Fibroblast of skin of left quadriceps (primary cell): ENCODE data around the gene STXBP1.
"Not testable (repeated sequence)": the region's sequence is repeated elsewhere in the genome, so short reads cannot be mapped to it uniquely, and the experiment has no call there.

ENCODE experiments used
- DNase-seq, 2 experiments: peaks; one replicate each; pipeline ENCODE4 v3.0.0-alpha.2; 2013; ENCODE audit warnings: low read depth in 2 of 2

STXBP1 gene

DNA sequence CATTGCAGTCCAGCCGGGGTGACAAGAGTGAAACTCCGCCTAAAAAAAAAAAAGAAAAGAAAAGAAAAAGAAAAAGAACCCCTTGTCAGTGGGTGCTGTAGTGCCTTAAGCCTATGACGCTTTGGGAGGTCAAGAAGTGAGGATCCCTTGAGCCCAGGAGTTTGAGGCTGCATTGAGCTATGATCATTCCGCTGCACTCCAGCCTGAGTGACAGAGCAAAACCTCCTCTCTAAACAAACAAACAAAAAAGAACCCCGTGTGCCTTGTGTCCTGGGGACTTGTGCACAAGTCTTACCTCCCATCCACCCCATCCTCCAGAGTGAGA, 33.5 kb upstream of the STXBP1 start:
- no peak for DNase-seq

DNA sequence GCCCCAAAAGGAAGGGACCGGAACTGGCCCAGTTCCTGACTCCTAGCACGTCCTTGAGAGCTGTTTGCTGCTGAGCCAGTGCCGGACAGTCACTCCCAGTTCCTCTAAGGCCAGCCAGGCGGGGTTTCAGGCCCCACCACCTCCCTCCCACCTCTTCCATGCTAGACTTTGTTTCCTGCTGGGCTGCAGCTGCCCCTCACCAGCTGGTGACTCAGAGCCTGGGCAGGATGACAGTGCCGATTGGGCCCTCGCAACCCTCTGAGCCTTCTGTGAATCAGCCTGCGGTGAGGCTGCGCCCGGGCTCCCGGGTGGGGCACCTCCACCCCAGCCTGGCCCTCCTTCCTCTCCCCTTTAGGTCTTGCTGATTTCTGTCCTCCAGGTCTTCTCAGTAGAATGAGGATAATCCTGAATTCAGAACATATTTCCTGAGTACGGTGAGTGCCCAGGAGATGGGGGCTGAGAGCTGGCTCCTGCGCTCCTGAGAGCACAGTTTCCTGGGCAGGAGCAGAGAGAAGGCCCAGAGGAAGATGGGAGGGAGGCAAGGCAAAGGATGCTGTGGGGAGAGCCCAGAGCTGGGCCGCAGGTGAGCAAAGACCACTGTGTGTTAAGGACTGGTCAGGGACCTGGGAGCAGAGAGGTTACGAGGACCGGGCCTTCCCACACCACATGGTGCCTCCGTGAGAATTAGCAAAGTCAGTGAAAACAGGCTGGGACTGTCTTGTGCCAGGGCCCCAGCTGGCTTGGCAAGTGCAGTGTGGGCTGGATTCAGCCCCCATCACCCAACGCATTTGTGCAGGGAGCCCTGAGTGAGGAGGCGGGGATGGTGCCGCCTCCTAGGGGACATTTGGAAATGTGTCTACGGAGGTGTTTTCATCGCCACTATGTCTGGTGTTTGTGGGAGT, 32.9 kb upstream of the STXBP1 start:
- DNase-seq = peak; percentile 73 to 82

- no peak for DNase-seq
Observed at GRCh38 chr9:127580366-127580765, 31.7 kb upstream of the STXBP1 start.

- DNase-seq = no peak
Observed at GRCh38 chr9:127580879-127581475, 31.1 kb upstream of the STXBP1 start.

GRCh38 chr9:127584474-127584805, 27.6 kb upstream of the STXBP1 start:
- DNase-seq = not testable (repeated sequence)

- no peak for DNase-seq
Observed at GRCh38 chr9:127585161-127585819, 26.8 kb upstream of the STXBP1 start.

- DNase-seq = no peak
Observed at GRCh38 chr9:127586096-127586495, 26.0 kb upstream of the STXBP1 start.

DNA sequence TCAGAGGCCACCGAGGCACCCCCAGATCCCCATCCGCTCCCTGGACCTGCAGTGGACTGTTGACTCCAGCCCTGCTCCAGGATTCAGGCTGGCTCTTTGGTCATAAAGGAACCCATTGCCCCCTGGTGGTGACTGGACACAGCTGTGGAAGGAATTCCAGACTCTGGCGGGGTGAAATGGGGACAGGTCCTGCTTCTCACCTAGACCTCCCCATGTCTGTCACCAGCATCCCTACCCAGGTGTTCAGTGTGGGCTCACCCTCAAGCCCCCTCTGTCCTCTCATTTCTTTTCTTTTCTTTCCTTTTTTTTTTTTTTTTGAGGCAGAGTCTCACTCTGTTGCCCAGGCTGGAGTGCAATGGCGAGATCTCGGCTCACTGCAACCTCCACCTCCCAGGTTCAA, 25.5 kb upstream of the STXBP1 start:
- DNase-seq = peak; percentile 47 to 50

- DNase-seq = no peak
Observed at GRCh38 chr9:127587966-127588365, 24.1 kb upstream of the STXBP1 start.

DNA sequence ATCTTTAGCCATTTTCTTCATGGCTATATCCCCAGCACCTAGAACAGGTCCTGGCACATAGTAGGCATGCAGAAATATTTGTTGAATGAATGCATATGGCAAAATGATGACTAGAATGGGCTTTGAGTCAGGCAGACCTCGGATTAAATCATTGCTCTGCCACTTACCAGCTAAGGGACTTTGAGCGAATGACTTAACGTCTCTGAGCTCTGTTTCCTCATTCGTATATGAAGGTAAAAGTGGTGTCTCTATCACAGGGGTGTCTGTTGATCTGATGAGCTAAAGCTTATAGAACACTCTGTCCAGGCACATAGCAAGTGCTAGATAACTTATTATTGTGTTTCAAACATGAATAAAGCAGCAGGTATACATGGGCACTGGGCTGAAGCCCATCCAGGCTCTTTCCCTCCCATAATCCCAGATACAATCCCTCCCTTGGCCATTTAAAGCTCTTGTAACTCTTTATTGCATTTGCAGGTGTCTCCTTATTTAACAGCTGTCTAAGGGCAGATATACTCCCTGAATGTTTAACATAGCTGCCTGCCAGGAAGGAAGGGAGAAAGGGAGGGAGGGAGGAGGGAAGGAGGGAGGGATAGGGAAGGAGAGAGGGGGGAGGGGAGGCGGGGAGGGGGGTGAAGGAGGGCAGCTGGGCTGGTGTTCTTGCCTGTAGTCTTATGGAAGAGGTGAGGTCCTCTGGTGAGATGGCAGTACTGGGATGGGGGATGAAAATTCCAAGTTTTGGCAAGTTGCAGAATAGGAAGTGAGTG, 23.2 kb upstream of the STXBP1 start:
- no peak for DNase-seq

DNA sequence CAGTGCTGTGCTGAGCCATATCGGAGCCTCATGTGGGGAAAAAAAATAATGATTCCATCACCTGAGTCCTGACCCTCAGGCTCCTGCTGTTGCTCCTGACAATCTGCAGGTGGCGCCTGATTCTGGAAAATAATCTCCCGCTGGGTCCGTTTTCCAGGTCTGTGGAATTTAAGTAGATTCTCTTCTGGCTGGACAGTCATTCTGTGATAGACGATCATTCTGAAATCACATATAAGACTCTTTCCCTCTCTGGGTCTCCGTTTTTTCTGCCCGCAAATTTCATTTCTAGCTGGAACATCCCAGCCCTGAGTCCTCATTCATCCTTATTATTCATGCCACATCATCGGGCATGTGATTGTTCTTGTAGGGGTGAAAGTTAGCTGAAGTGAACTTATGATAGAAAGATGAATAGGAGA, 22.1 kb upstream of the STXBP1 start:
- peak; percentile 54 to 63 for DNase-seq

- no peak for DNase-seq
Observed at GRCh38 chr9:127595611-127596010, 16.5 kb upstream of the STXBP1 start.

- DNase-seq = no peak
Observed at GRCh38 chr9:127598839-127599549, 13.1 kb upstream of the STXBP1 start.

DNA sequence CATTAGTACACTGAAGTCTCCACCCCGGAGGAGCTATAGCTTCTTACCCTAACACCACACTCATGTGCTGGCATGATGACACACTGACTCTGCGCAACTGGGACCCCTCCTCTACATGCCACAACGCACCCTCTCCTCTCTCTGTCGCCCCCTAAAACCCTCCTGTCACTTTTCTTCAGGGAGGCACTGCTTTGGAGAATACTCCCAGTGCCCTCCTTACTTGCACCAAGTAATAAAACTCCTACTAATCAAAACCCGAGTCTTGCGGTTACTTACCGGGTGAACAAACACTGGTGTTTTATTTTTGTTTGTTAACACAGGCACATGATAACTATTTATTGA, 12.6 kb upstream of the STXBP1 start:
- DNase-seq = no peak

- DNase-seq = no peak
Observed at GRCh38 chr9:127603226-127603625, 8.9 kb upstream of the STXBP1 start.

DNA sequence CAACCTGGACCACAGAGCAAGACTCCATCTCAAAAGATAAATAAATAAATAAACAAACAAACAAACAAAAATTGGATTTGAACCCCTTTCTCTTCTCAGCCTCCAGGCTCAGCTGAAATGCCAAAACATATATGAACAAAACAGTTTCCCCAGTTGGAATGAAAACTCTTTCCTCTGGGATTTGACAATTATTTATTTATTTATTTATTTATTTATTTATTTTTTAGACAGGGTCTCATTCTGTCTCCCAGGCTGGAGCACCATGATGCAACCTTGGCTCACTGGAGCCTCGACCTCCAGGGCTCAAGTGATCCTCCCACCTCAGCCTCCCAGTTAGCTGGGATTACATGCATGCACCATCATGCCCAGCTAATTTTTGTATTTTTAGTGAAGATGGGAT, 6.0 kb upstream of the STXBP1 start:
- no peak for DNase-seq

- no peak for DNase-seq
Observed at GRCh38 chr9:127608104-127608966, 3.7 kb upstream of the STXBP1 start.

DNA sequence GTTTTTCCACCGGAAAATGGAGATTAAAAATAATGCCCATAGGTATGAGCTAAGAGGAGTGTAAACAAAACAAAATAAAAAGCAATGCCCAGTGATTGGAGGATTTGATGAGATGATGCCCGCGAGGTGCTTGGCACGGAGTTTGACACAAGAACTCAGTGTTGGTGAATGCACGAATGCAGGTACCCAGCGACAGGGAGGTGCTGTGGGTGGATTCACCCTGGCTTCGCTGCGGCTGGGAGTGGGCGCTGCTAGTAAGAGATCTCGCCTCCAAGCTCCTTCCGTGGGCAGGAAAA, 526 bp upstream of the STXBP1 start:
- no peak for DNase-seq

GRCh38 chr9:127612939-127613582, 984 bp downstream of the STXBP1 start:
- DNase-seq = peak in 1 of 2 experiments; percentile 28

- no peak for DNase-seq
Observed at GRCh38 chr9:127613583-127613954, 1.5 kb downstream of the STXBP1 start.

DNA sequence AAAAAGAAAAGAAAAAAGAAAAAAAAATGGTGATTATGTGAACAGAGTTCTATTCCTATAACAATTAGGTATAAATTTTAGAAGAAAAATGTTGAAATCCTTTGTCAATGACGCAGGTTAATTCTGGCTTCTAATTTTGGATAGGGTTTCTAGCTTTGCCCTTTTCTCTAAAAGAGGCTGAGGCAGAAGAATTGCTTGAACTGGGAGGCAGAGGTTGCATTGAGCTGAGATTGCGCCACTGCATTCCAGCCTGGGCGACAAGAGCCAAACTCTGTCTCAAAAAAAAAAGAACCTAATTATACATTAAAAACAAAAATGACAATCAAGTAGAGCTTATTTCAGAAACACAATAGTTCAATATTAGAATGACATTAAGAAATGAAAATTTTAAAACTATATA, 2.9 kb downstream of the STXBP1 start:
- DNase-seq = no peak
